CD8-positive, alpha-beta memory T cell (primary cell): Measurements from ENCODE around the gene ENPP4. TPM values are rescaled to one million over a fixed set of nuclear protein-coding genes. Genes with fewer than 3 reads are reported as not detected.

Source experiments
- polyA plus RNA-seq: library from polyadenylated mRNA; unstranded; fragments of 300-500 nt; fragmentation: Illumina TruSeq; gene quantifications from one replicate; pipeline ENCODE4 v1.2.3, GENCODE V29; 2021
- total RNA-seq, 2 experiments: library from RNA; stranded (reverse); gene quantifications; one replicate each; pipeline ENCODE4 v1.2.3, GENCODE V29; 2021

Gene ENPP4
- total and polyA plus RNA-seq, 3 experiments from 2014 or later: 11.1 to 13.2 (median 13.0) TPM

Other genes starting within 250 kb of the ENPP4 start
- gene CLIC5, start 114.1 kb upstream of the ENPP4 start, total RNA-seq: 1 to 10 TPM; 6.4 to 7.2 TPM
- 4.8 TPM for gene CLIC5, start 114.1 kb upstream of the ENPP4 start, polyA plus RNA-seq
- under 1 TPM; 0.42 to 0.48 TPM for gene ENPP5, start 41.0 kb downstream of the ENPP4 start, total RNA-seq
- gene ENPP5, start 41.0 kb downstream of the ENPP4 start, polyA plus RNA-seq: 9.4 TPM